Measurements from ENCODE around the gene ALDH1B1. TPM values are rescaled to one million over a fixed set of nuclear protein-coding genes. Genes with fewer than 3 reads are reported as not detected.
A peak's percentile ranks its signal among the peaks of the same experiment; 100 is the strongest.

Gene ALDH1B1
- total and polyA plus RNA-seq, 2 of the 13 experiments (the other 11 are each of a cell fraction or from before 2014, with no cell fraction given): 45.1 to 125 TPM

- TF ChIP-seq ZBTB40 (IDR thresholded peaks at IDR 0.05) (no peak), ZBTB40 (CRISPR knock-in tag; IDR thresholded peaks at IDR 0.05) (no peak), PAWR (CRISPR knock-in tag; IDR thresholded peaks at IDR 0.05; ENCODE audit: borderline replicate concordance) (no peak), BHLHE40 (IDR thresholded peaks at IDR 0.05; ENCODE audit: low read length) (peak; percentile 60; the same call in 1 of the 2 replicates), PLSCR1 (CRISPR knock-in tag; IDR thresholded peaks at IDR 0.05; ENCODE audit: borderline replicate concordance) (no peak), SOX6 (IDR thresholded peaks at IDR 0.05) (no peak), SOX6 (CRISPR knock-in tag; IDR thresholded peaks at IDR 0.05) (peak; percentile 81), KDM1A (CRISPR knock-in tag; IDR thresholded peaks at IDR 0.05) (no peak), ZKSCAN1 (IDR thresholded peaks at IDR 0.05; ENCODE audit: low read length) (no peak), TBL1XR1 (IDR thresholded peaks at IDR 0.05; ENCODE audit: borderline replicate concordance, low read length, partially characterized antibody) (no peak), SOX5 (CRISPR knock-in tag; IDR thresholded peaks at IDR 0.05; ENCODE audit: borderline replicate concordance) (peak; percentile 91), MXD1 (CRISPR knock-in tag; IDR thresholded peaks at IDR 0.05) (no peak), FOXO1 (CRISPR knock-in tag; IDR thresholded peaks at IDR 0.05) (no peak), FLYWCH1 (CRISPR knock-in tag; IDR thresholded peaks at IDR 0.05) (no peak), PAXIP1 (CRISPR knock-in tag; conservative IDR thresholded peaks at IDR 0.05) (0 out of 2 replicates have a peak, but pooled peaks have one; percentile 4), AGO2 (optimal IDR thresholded peaks at IDR 0.05; ENCODE audit: low read depth, low read length) (no peak), RARA (CRISPR knock-in tag; IDR thresholded peaks at IDR 0.05) (peak; percentile 33), ZNF484 (CRISPR knock-in tag; IDR thresholded peaks at IDR 0.05; ENCODE audit: borderline replicate concordance, low read depth) (no peak)
Measured at GRCh38 chr9:38434365-38434764, 41.9 kb downstream of the ALDH1B1 start (continued).

All from HepG2 (cell line).